Measurements from ENCODE around the gene BRD1.

Gene BRD1

DNA sequence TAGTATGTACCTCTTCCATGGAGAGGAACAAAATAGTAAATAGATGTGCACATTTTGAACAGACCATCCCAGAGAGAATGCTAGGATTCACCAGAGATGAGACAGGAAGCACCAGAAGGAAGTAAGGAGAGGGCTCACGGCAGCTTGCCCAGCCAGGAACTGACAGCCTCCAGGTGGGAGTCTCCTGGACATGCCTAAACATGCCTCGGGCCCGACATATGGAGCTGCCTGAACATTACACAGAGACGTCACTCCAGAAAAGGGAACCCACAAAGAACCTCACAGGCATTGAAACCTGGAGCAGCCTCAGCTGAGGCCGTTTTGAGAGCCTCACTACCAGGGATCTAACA, 67.4 kb downstream of the BRD1 start:
- H3K4me3 ChIP-seq (ENCODE audit: low read length) = no peak overlapping the region
- TF ChIP-seq, protein P1, sequence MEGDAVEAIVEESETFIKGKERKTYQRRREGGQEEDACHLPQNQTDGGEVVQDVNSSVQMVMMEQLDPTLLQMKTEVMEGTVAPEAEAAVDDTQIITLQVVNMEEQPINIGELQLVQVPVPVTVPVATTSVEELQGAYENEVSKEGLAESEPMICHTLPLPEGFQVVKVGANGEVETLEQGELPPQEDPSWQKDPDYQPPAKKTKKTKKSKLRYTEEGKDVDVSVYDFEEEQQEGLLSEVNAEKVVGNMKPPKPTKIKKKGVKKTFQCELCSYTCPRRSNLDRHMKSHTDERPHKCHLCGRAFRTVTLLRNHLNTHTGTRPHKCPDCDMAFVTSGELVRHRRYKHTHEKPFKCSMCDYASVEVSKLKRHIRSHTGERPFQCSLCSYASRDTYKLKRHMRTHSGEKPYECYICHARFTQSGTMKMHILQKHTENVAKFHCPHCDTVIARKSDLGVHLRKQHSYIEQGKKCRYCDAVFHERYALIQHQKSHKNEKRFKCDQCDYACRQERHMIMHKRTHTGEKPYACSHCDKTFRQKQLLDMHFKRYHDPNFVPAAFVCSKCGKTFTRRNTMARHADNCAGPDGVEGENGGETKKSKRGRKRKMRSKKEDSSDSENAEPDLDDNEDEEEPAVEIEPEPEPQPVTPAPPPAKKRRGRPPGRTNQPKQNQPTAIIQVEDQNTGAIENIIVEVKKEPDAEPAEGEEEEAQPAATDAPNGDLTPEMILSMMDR (conservative IDR thresholded peaks at IDR 0.05; ENCODE audit: low read depth, low read length) = no peak
- no peak for DNase-seq (ENCODE audit: low read depth)

DNA sequence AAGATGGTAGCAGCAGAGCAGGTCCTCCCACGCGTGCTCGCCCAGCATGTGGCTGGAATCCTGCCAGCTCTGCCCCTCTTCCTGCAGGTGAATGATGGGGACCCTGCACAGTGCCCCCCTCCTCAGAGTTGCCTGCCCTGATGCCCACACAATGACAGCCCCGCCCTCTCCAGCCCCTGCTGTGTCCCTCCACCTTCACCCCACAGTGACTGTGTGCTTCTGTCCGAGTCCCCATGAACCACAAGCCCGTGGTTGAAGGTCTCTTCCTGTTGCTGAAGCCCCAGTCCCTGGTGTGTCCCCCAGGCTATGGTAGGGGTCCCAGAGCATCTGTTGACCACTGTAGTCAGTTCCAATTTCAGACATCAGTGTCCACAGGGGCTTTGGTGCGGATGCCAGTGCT, 71.0 kb downstream of the BRD1 start:
- H3K4me3 ChIP-seq (ENCODE audit: low read length) = no peak overlapping the region
- TF ChIP-seq, protein P1 (conservative IDR thresholded peaks at IDR 0.05; ENCODE audit: low read depth, low read length) = no peak
- no peak for DNase-seq (ENCODE audit: low read depth)

DNA sequence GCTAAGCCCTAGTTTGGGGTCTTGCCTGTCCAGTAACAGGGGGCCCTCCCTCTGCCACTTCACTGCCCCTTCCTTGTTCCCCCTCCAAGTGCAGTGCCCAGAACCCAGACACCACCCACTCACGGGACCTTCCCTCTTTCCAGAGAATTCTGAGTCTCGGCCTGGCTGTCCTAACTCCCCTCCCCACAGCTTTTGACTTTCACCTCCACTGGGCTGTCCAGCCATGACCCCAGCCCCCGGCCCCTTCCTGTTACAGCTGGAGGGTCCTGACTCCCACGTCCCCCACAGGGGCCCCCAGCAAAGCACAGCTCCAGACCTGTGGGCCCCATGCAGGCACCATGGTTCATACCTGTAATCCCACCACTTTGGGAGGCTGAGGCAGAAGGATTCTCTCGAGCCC, 71.5 kb downstream of the BRD1 start:
- DNase-seq (ENCODE audit: low read depth) = no peak
- TF ChIP-seq, protein P1 (conservative IDR thresholded peaks at IDR 0.05; ENCODE audit: low read depth, low read length) = no peak
- H3K4me3 ChIP-seq (ENCODE audit: low read length) = no peak overlapping the region

DNA sequence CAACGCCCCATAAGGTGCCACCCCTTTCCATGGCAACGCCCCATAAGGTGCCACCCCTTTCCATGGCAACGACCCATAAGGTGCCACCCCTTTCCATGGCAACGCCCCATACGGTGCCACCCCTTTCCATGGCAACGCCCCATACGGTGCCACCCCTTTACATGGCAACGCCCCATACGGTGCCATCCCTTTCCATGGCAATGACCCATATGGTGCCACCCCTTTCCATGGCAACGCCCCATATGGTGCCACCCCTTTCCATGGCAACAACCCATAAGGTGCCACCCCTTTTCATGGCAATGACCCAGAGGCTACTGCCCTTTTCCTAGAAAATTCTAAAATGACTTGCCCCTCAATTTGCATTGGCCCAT, 72.1 kb downstream of the BRD1 start:
- H3K4me3 ChIP-seq (ENCODE audit: low read length) = no peak overlapping the region
- TF ChIP-seq, protein P1 (conservative IDR thresholded peaks at IDR 0.05; ENCODE audit: low read depth, low read length) = no peak
- no peak for DNase-seq (ENCODE audit: low read depth)

DNA sequence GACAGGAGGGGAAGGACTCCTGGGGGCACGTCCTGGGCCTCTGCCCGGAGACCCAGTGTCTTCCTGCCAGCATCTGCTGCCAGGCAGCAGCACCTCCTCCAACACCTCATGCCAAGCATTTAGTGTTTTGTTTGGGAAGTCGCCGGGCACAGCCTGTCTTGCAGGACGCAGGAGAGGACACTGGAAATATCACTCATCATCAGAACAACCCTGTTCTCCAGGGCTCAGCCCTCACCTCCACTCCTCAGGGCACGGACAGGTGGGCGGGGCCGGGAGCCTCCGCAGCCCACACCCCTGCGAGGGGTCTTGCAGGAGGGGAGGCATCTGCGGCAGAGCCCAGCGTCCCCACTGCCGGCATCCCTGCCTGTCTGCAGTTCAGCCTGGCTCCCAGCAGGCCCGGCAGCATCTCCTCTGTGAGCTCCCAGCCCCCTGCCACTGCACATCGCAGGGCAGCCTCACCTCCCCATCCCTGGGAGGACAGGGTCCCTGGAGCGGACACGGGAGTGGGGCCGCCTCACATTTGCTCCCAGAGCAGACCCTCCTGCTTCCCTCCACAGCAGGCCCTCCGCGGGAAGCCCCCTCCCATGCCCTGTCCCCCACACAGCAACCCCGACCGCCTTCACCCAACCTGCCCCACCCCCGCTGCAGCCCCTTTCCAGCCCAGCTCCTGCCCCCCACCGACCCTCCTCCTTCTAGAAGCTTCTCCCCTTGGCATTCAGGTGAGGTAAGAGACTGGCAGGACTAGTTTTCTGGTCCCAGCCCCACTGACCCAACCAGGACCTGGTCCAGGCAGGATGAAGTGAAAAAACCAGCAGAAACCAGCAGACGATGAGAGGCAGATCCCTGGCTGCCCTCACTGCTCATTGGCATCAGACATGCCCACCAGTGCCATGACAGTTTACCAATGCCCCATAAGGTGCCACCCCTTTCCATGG, 72.7 kb downstream of the BRD1 start:
- DNase-seq (ENCODE audit: low read depth) = no peak
- TF ChIP-seq, protein P1 (conservative IDR thresholded peaks at IDR 0.05; ENCODE audit: low read depth, low read length) = no peak
- no peak overlapping the region for H3K4me3 ChIP-seq (ENCODE audit: low read length)

DNA sequence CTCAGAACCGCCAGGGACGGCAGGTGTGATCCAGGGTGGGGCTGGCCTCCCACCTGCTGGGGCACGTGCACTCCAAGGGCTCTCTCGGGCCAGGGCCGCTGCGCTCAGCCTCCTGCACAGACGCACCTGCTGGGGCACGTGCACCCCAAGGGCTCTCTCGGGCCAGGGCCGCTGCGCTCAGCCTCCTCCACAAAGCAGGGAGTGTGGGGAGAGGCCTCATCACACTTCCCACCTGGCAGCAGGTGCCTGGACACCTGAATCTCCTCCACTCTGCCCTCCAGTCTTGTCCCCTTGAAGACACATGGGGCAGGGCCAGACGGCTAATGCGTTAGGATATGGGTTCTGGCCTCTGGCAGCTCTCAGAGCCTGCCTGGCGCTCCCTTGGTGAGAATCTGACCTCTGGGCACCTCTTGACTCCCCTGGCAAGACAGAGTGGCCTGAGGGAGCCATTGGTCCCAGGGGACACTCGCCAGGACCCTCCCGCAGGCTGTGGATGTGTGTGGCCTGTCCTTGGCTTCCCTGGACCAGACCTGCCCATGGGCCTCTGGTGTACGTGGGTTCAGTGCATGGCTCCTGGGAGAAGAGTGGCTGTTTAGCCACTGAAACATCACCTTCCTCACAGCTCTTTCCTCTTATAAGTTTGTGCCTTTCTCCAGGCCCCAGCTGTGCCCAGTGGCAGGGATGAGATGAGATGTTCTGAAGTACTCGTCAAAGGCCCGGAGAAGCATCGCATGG, 73.5 kb downstream of the BRD1 start:
- no peak overlapping the region for H3K4me3 ChIP-seq (ENCODE audit: low read length)
- no peak for DNase-seq (ENCODE audit: low read depth)
- TF ChIP-seq, protein P1 (conservative IDR thresholded peaks at IDR 0.05; ENCODE audit: low read depth, low read length) = no peak

Measured in retinal pigment epithelial cell (primary cell).